GM21381 (cell line): ENCODE results near the gene AOC1.

Experiments used
- ATAC-seq: cut with Tn5 transposase; IDR thresholded peaks from one replicate; pipeline ENCODE4 v1.9.1; 2021; ENCODE audit warnings: mild to moderate bottlenecking, moderate library complexity; ENCODE audit not compliant: unreplicated experiment

Gene AOC1

DNA sequence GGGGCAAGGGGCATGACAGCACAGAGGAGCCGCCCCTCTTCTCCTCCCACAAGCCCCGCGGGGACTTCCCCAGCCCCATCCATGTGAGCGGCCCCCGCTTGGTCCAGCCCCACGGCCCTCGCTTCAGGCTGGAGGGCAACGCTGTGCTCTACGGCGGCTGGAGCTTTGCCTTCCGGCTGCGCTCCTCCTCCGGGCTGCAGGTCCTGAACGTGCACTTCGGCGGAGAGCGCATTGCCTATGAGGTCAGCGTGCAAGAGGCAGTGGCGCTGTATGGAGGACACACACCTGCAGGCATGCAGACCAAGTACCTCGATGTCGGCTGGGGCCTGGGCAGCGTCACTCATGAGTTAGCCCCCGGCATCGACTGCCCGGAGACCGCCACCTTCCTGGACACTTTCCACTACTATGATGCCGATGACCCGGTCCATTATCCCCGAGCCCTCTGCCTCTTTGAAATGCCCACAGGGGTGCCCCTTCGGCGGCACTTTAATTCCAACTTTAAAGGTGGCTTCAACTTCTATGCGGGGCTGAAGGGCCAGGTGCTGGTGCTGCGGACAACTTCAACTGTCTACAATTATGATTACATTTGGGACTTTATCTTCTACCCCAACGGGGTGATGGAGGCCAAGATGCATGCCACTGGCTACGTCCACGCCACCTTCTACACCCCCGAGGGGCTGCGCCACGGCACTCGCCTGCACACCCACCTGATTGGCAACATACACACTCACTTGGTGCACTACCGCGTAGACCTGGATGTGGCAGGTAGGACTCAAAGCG, 5.1 kb downstream of the AOC1 start:
- no peak for ATAC-seq

GRCh38 chr7:150858236-150859197, 6.2 kb downstream of the AOC1 start:
- no peak for ATAC-seq

- ATAC-seq = no peak
Observed at GRCh38 chr7:150860291-150860977, 8.1 kb downstream of the AOC1 start.

GRCh38 chr7:150860978-150861295, 8.6 kb downstream of the AOC1 start:
- ATAC-seq = no peak

- ATAC-seq = no peak
Observed at GRCh38 chr7:150862356-150862755, 10.0 kb downstream of the AOC1 start.

DNA sequence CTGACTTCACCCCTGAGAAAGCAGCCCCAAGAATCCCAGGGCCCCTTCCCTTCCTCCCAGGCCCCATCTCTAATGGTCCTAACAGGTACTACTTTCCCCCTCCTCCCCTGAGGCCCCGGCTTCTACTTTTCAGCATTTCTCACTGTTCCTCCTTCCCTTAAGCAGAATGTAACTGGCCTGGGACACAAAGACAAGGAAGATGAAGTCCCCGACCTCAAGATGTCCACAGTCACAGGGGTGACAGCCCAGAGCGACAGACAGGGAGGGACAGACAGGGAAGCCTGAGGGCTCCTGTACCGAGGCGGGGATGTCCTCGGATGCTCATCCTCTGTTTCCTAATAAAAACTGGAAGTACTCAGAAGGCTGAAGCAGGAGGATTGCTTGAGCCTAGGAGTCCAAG, 11.6 kb downstream of the AOC1 start:
- ATAC-seq = no peak

DNA sequence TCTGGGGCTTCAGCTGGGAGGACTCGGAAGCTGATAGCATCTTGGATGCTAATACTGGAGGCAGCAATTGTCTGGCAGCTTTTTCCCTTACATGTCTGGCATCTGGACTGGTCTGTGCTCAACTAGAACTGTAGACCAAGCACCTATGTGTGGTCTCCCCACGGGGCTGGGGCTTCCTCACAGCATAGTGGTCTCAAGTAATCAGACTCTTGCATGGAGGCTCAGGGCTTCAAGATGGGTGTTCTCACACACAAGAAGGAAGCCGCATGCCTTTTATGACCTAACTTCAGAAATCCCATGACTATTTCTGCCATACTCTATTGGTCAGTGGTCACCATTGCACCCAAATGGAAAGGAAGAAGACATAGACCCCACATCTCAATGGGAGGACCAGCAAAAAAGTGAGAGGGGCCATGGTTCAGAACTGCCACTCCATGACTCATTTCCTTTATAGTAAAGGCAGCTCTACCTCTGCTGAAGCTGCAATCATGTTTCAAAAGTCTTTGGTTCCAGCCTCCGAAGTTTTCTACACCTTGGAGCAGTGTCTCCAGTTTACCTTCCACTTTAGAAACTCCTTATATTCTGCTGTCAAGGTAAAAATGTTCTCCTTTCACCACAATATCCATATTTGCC, 14.7 kb downstream of the AOC1 start:
- no peak for ATAC-seq

- no peak for ATAC-seq
Observed at GRCh38 chr7:150867605-150868004, 15.3 kb downstream of the AOC1 start.

GRCh38 chr7:150869467-150869866, 17.1 kb downstream of the AOC1 start:
- no peak for ATAC-seq

DNA sequence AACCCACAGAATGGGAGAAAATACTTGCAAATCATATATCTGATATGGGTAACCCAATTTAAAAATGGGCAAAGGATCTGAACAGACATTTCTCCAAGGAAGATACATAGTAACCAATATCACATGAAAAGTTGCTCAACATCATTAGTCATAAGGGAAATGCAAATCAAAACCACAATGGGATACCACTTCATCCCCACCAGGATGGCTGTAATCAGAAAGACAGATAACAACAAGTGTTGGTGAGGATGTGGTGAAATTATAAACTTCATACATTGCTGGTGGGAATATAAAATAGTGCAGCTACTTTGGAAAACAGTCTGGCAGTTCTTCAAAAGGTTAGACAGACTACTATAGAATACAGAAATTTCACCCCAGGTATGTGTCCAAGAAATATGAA, 19.3 kb downstream of the AOC1 start:
- ATAC-seq = no peak

GRCh38 chr7:150874401-150875198, 22.3 kb downstream of the AOC1 start:
- no peak for ATAC-seq

GRCh38 chr7:150875791-150876190, 23.5 kb downstream of the AOC1 start:
- ATAC-seq = no peak

- no peak for ATAC-seq
Observed at GRCh38 chr7:150876817-150877526, 24.7 kb downstream of the AOC1 start.

- ATAC-seq = no peak
Observed at GRCh38 chr7:150877536-150877935, 25.2 kb downstream of the AOC1 start.

DNA sequence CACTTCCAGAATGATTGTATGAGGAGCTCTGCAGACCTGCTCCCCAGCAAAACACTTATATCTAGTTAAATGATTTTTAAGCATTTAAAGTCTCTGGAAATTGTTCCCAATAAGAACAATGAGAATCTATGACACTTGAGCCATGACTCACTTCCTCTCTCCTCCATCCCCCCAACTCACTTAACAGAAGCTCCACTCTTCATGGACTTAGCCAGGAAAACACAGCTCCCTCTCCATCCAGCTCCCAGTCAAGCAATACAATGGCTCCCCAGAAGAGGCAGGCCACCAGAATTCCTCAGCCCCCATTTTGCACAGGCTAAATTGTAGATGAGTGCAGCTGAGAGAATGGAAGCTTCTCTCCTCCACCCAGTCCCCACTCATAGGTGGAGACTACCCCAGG, 27.0 kb downstream of the AOC1 start:
- ATAC-seq = no peak

DNA sequence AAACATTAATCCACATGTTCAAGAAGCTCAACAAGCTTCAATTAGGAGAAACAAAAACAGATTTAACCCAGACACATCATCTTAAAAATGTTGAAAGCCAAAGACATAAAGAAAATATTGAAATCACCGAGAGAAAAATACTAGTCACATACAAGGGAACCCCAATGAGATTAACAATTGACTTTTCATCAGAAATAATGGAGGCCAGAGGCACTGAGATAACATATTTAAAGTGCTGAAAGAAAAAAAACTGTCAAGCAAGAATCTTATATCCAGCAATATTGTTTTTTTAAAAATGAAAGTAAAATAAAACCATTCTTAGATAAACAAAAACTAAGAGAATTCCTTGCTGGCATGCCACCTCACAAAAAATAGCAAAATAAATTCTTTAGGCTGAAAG, 28.9 kb downstream of the AOC1 start:
- no peak for ATAC-seq

DNA sequence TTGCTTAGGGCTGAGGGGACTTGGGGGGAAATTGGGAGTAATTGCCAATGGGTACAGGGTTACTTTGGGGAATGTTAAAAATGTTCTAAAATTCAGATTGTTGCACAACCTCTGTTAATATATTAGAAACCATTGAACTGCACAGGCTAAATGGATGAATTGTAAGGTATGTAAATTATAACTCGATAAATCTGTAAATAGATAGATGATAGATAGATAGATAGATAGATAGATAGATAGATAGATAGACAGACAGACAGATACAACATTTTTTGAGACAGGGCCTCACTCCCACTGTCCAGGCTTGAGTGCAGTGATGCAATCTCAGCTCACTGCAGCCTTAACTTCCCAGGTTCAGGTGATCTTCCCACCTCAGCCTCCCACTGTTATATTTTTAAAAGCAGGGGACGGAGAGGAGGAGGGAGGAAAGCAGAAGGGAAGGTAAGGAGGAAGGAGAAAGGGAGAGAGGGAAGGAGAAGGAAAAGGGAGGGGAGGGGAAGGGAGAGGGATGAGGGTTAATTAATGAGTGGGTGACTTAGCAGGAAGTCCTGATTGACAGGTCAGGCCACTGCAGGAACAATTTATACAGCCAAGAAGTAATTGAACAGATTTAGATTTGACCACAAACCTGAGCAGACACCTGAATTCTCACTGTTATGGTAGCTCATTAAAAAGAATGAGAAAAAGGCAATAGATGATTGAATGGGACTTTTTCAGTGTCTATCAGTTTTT, 38.7 kb downstream of the AOC1 start:
- ATAC-seq = no peak

DNA sequence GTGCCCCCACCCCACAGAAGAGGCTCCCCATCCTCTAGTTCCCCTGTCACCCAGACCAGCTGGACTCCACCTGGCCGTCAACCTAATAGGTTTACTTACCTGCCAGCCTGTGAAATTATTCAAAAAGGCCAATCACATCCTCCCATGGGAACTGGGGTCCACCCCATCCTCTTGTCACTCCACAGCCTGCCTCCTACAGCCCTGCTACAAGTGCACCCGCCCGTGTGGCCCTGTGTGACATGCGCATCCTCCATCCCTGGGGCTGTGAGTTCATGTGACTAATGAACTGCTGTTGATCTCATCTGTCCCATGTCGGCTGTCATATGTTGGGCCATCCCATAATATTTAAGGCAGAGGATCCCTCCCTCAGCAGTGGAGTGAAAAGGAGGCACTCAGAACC, 39.4 kb downstream of the AOC1 start:
- no peak for ATAC-seq

DNA sequence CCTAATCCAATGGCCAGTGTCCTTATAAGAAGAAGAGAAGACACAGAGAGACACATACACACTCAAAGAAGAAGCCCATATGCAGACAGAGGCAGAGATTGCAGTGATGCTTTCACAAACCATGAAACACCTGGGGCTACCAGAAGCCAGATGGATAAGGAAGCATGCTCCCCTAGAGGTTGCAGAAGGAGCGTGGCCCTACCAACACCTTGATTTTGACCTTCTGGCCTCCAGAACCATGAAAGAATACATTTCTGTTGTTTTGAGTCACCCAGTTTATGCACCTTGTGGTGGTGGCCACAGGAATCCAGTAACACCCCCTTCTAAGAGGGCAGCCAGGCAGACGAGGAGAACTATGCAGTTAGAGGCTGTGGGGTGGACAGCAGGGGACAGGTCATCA, 43.5 kb downstream of the AOC1 start:
- no peak for ATAC-seq
